HepG2 (cell line): ENCODE data around the gene FOXP3. TPM values are rescaled to one million over a fixed set of nuclear protein-coding genes. Genes with fewer than 3 reads are reported as not detected.

Experiments used
- BRF2 ChIP-seq: sonication (generic); formaldehyde crosslinking; IDR thresholded peaks from 2 replicates; pipeline ENCODE4 v1.8.1; 2022; ENCODE audit warnings: mild to moderate bottlenecking, missing genetic modification reagents
- CREM ChIP-seq, 2 experiments: sonication (generic) in 1 of 2; formaldehyde crosslinking in 1 of 2; IDR thresholded peaks; 2 replicates each; pipeline versions ENCODE4 v1.4.0 to v1.6.1; 2016 to 2020; ENCODE audit warnings: antibody characterized with exemption in 1 of 2, mild to moderate bottlenecking in 1 of 2, missing genetic modification reagents in 1 of 2
- EHMT2 ChIP-seq: fragments of 200-600 bp; sonication (generic); IDR thresholded peaks from 2 replicates; pipeline ENCODE4 v1.7.0; 2017; ENCODE audit warnings: antibody characterized with exemption, low read depth, low read length, borderline replicate concordance
- ELF4 ChIP-seq: sonication (generic); formaldehyde crosslinking; IDR thresholded peaks from 2 replicates; pipeline ENCODE4 v1.5.0; 2020; ENCODE audit warnings: missing genetic modification reagents, mild to moderate bottlenecking, moderate library complexity, borderline replicate concordance
- HIC2 ChIP-seq: sonication (generic); formaldehyde crosslinking; IDR thresholded peaks from 2 replicates; pipeline ENCODE4 v1.9.0; 2022; ENCODE audit warnings: low read depth, missing genetic modification reagents
- HNRNPK ChIP-seq: fragments of 200-400 bp; formaldehyde crosslinking; IDR thresholded peaks from 2 replicates; pipeline ENCODE4 v1.6.1; 2018; ENCODE audit warnings: low read length, low read depth, moderate library complexity, mild to moderate bottlenecking; ENCODE audit not compliant: poor library complexity, severe bottlenecking
- HOXA7 ChIP-seq: sonication (generic); formaldehyde crosslinking; IDR thresholded peaks from 2 replicates; pipeline ENCODE4 v1.8.1; 2022; ENCODE audit warnings: mild to moderate bottlenecking, missing genetic modification reagents, moderate library complexity
- KDM4B ChIP-seq: sonication (generic); formaldehyde crosslinking; IDR thresholded peaks from 2 replicates; pipeline ENCODE4 v1.4.0; 2020; ENCODE audit warnings: missing genetic modification reagents
- MEIS1 ChIP-seq: sonication (generic); formaldehyde crosslinking; IDR thresholded peaks from 2 replicates; pipeline ENCODE4 v1.9.0; 2021; ENCODE audit warnings: mild to moderate bottlenecking, missing genetic modification reagents, moderate library complexity, borderline replicate concordance
- NCOA2 ChIP-seq: sonication (generic); formaldehyde crosslinking; IDR thresholded peaks from 2 replicates; pipeline ENCODE4 v1.8.0; 2022; ENCODE audit warnings: inconsistent platforms
- PITX1 ChIP-seq: sonication (generic); formaldehyde crosslinking; IDR thresholded peaks from 2 replicates; pipeline ENCODE4 v1.5.1; 2020; ENCODE audit warnings: mild to moderate bottlenecking, missing genetic modification reagents
- POLR2G ChIP-seq: fragments of 200-400 bp; formaldehyde crosslinking; IDR thresholded peaks from 2 replicates; pipeline ENCODE4 v1.6.1; 2018; ENCODE audit warnings: mild to moderate bottlenecking, low read depth, low read length, moderate library complexity
- RFX5 ChIP-seq: IDR thresholded peaks from 2 replicates; pipeline ENCODE4 v1.6.1; 2011; ENCODE audit warnings: low read depth, low read length, improper control_type of control experiment
- SKI ChIP-seq: fragments of 450-650 bp; IDR thresholded peaks from one replicate; pipeline ENCODE4 v1.6.1; 2018; ENCODE audit warnings: mild to moderate bottlenecking; ENCODE audit not compliant: partially characterized antibody
- ZNF124 ChIP-seq: sonication (generic); formaldehyde crosslinking; IDR thresholded peaks from 2 replicates; pipeline ENCODE4 v1.4.0; 2020; ENCODE audit warnings: missing genetic modification reagents
- ZNF275 ChIP-seq: sonication (generic); formaldehyde crosslinking; IDR thresholded peaks from 2 replicates; pipeline ENCODE4 v1.8.0; 2022; ENCODE audit warnings: missing genetic modification reagents, mild to moderate bottlenecking, inconsistent platforms, borderline replicate concordance
- ZNF276 ChIP-seq: sonication (generic); formaldehyde crosslinking; IDR thresholded peaks from 2 replicates; pipeline ENCODE4 v1.4.0; 2020; ENCODE audit warnings: mild to moderate bottlenecking, low read depth, missing genetic modification reagents
- ZNF510 ChIP-seq: sonication (generic); formaldehyde crosslinking; IDR thresholded peaks from 2 replicates; pipeline ENCODE4 v1.4.0; 2020; ENCODE audit warnings: low read depth, mild to moderate bottlenecking, missing genetic modification reagents
- ZNF530 ChIP-seq: sonication (generic); formaldehyde crosslinking; IDR thresholded peaks from 2 replicates; pipeline ENCODE4 v1.5.0; 2020; ENCODE audit warnings: low read depth, mild to moderate bottlenecking, missing genetic modification reagents
- ZNF614 ChIP-seq: IDR thresholded peaks from 2 replicates; pipeline ENCODE4 v1.6.1; 2018; ENCODE audit warnings: missing biosample characterization, missing genetic modification reagents, inconsistent platforms, borderline replicate concordance
- ZNF740 ChIP-seq: sonication (generic); formaldehyde crosslinking; IDR thresholded peaks from 2 replicates; pipeline ENCODE4 v1.4.0; 2020; ENCODE audit warnings: missing genetic modification reagents
- ZSCAN25 ChIP-seq: sonication (generic); formaldehyde crosslinking; IDR thresholded peaks from 2 replicates; pipeline ENCODE4 v1.8.0; 2022; ENCODE audit warnings: mild to moderate bottlenecking, missing genetic modification reagents
- ZSCAN29 ChIP-seq: sonication (generic); formaldehyde crosslinking; conservative IDR thresholded peaks from 2 replicates; pipeline ENCODE4 v1.4.0; 2020; ENCODE audit warnings: mild to moderate bottlenecking, missing genetic modification reagents
- polyA plus RNA-seq, 8 experiments: library from polyadenylated mRNA; depleted of rRNA in 3 of 8; stranded (reverse) in 7 of 8; unstranded in 1 of 8; fragments of >200 nt; fragmentation: Illumina TruSeq in 4 of 8; extraction: Trizol in 4 of 8; gene quantifications; 2 replicates each; pipeline versions ENCODE4 v1.2.1 to v1.2.3, GENCODE V29; 2011 to 2016; ENCODE audit warnings: low read depth in 4 of 8, missing spikeins in 1 of 8, mixed read lengths in 1 of 8; ENCODE audit not compliant: insufficient read depth in 1 of 8
- total RNA-seq, 5 experiments: library from RNA; depleted of rRNA; stranded (reverse); fragments of >200 nt; fragmentation: Illumina TruSeq; extraction: Trizol; gene quantifications; 2 replicates each; pipeline ENCODE4 v1.2.3, GENCODE V29; 2016; ENCODE audit warnings: low read depth in 1 of 5

FOXP3 gene
- total and polyA plus RNA-seq, 2 of the 13 experiments (the other 11 are each of a cell fraction or from before 2014, with no cell fraction given): 0.04 TPM; not detected in 1

GRCh38 chrX:49269010-49269766 is 4.7 kb upstream of the FOXP3 start (continued):
- no peak for TF ChIP-seq ZNF275 (CRISPR knock-in tag)
- TF ChIP-seq ZNF740: no peak
- TF ChIP-seq PITX1 (CRISPR knock-in tag): no peak
- no peak for TF ChIP-seq ZNF276
- peak; percentile 95 for TF ChIP-seq CREM (IDR thresholded peaks at IDR 0.05)
- no peak for TF ChIP-seq CREM (CRISPR knock-in tag; IDR thresholded peaks at IDR 0.05)
- peak; percentile 67; the same call in 1 of the 2 replicates for TF ChIP-seq EHMT2
- no peak for TF ChIP-seq ELF4 (CRISPR knock-in tag)
- TF ChIP-seq MEIS1 (CRISPR knock-in tag): no peak
- TF ChIP-seq SKI: no peak
- 0 out of 2 replicates have a peak, but pooled peaks have one; percentile 2 for TF ChIP-seq NCOA2 (CRISPR knock-in tag)
- no peak for TF ChIP-seq ZNF124 (CRISPR knock-in tag)
- TF ChIP-seq RFX5: peak; percentile 15; the same call in 1 of the 2 replicates
- no peak for TF ChIP-seq HNRNPK
- TF ChIP-seq POLR2G: peak; percentile 61
- no peak for TF ChIP-seq ZNF530 (CRISPR knock-in tag)
- TF ChIP-seq ZSCAN29 (CRISPR knock-in tag): no peak
- TF ChIP-seq ZNF510: no peak
- TF ChIP-seq KDM4B: no peak
- TF ChIP-seq ZSCAN25 (CRISPR knock-in tag): no peak
- TF ChIP-seq HIC2 (CRISPR knock-in tag): no peak
- no peak for TF ChIP-seq HOXA7
- no peak for TF ChIP-seq ZNF614
- TF ChIP-seq BRF2 (CRISPR knock-in tag): no peak
